ENCODE data around the gene CLECL1. TPM values are rescaled to one million over a fixed set of nuclear protein-coding genes. Genes with fewer than 3 reads are reported as not detected.

CLECL1 gene
- total and polyA plus RNA-seq, 2 experiments from 2014 or later, result not detected

- TF ChIP-seq, protein P1, sequence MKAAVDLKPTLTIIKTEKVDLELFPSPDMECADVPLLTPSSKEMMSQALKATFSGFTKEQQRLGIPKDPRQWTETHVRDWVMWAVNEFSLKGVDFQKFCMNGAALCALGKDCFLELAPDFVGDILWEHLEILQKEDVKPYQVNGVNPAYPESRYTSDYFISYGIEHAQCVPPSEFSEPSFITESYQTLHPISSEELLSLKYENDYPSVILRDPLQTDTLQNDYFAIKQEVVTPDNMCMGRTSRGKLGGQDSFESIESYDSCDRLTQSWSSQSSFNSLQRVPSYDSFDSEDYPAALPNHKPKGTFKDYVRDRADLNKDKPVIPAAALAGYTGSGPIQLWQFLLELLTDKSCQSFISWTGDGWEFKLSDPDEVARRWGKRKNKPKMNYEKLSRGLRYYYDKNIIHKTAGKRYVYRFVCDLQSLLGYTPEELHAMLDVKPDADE (IDR thresholded peaks at IDR 0.05), result no peak
- TF ChIP-seq JUNB (IDR thresholded peaks at IDR 0.05; ENCODE audit: unreplicated experiment) (no peak), EZH2 (IDR thresholded peaks at IDR 0.05; ENCODE audit: low read depth, unreplicated experiment) (no peak)
Observed at GRCh38 chr12:9718968-9719367, 13.9 kb downstream of the CLECL1 start (continued).

DNA sequence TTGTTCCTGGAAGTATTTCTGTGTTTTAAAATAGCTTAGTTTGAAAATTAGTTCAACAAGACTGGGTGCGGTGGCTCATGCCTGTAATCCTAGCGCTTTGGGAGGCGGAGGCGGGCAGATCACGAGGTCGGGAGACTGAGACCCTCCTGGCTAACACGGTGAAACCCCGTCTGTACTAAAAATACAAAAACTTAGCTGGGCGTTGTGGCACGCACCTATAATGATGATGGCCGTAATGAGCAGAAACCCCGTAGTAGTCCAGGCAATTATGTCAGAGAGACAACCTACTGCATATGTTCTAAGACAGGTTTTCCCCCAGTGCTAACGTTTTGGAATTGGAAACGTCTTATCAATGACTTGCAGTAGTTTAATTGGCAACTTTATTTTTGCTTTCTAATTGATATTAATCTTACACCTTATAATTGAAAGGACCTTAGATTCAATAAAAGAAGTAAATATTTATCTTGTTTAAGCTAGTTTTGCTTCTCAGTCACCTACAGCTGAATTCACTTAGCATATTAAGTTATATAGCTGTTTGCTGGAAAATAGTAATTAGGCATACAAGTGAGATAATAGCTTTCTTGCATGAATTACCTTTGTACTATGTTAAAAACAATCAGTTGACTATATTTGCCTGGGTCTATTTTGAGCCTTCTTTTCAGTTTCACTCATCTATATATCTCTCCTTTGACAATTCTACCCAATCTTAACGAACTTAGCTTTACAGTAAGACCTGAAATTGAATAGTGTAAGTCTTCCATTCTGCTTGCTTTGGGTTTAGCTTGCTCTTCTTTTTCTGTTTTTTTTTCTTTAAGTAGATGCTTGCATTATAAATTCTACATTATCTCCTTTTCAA, 15.6 kb downstream of the CLECL1 start:
- Mint-ChIP-seq H3K27ac (no peak overlapping the region; the same call in 1 of the 2 replicates), H3K4me3 (no peak overlapping the region), H3K4me1 (no peaks in the 10 kb centered on the region), H3K9me3 (no peaks in the 10 kb centered on the region), H3K36me3 (ENCODE audit: low read depth) (no peaks in the 10 kb centered on the region), H3K27me3 (ENCODE audit: insufficient read depth, low read depth, poor library complexity) (peaks cover 4% of the 10 kb centered on the region)
- Histone ChIP-seq H2AFZ (0 out of 2 replicates have a peak overlapping the region, but pooled peaks have one; percentile 43), H3K79me2 (replicated peaks; ENCODE audit: insufficient read depth) (no peaks in the 10 kb centered on the region), H3K9me2 (ENCODE audit: insufficient read depth) (no peaks in the 10 kb centered on the region), H3K27me3 (ENCODE audit: insufficient read depth) (no peaks in the 10 kb centered on the region), H4K20me1 (replicated peaks; ENCODE audit: insufficient read depth) (no peaks in the 10 kb centered on the region), H3K4me1 (ENCODE audit: insufficient read depth) (no peaks in the 10 kb centered on the region), H3K4me3 (no peak overlapping the region), H3F3A (replicated peaks; ENCODE audit: low read depth) (no peaks in the 10 kb centered on the region), H3K4me2 (no peak overlapping the region), H3K36me3 (ENCODE audit: insufficient read depth) (no peaks in the 10 kb centered on the region), H3K27ac (ENCODE audit: low read depth) (no peak overlapping the region)
- ATAC-seq (no peak), DNase-seq (ENCODE audit: low spot score) (no peak)
- no peak for TF ChIP-seq POLR2AphosphoS5 (IDR thresholded peaks at IDR 0.05; ENCODE audit: low read depth)
- TF ChIP-seq EZH2phosphoT487 (IDR thresholded peaks at IDR 0.05; ENCODE audit: unreplicated experiment), result no peak
- no peak for TF ChIP-seq ZNF114 (CRISPR knock-in tag; IDR thresholded peaks at IDR 0.05)
- TF ChIP-seq JUNB (IDR thresholded peaks at IDR 0.05; ENCODE audit: unreplicated experiment), result no peak
- TF ChIP-seq CREB1 (CRISPR knock-in tag; IDR thresholded peaks at IDR 0.05; ENCODE audit: low read depth), result no peak
- no peak for TF ChIP-seq ZNF331 (CRISPR knock-in tag; IDR thresholded peaks at IDR 0.05; ENCODE audit: low read depth)
- TF ChIP-seq, protein P1 (IDR thresholded peaks at IDR 0.05), result no peak
- no peak for TF ChIP-seq CTCF (conservative IDR thresholded peaks at IDR 0.05; ENCODE audit: low read depth in 2 of 2)
- no peak for TF ChIP-seq EZH2 (IDR thresholded peaks at IDR 0.05; ENCODE audit: low read depth, unreplicated experiment)
- no peak for TF ChIP-seq NANOG (IDR thresholded peaks at IDR 0.05; ENCODE audit: borderline replicate concordance)
- TF ChIP-seq, protein P2, sequence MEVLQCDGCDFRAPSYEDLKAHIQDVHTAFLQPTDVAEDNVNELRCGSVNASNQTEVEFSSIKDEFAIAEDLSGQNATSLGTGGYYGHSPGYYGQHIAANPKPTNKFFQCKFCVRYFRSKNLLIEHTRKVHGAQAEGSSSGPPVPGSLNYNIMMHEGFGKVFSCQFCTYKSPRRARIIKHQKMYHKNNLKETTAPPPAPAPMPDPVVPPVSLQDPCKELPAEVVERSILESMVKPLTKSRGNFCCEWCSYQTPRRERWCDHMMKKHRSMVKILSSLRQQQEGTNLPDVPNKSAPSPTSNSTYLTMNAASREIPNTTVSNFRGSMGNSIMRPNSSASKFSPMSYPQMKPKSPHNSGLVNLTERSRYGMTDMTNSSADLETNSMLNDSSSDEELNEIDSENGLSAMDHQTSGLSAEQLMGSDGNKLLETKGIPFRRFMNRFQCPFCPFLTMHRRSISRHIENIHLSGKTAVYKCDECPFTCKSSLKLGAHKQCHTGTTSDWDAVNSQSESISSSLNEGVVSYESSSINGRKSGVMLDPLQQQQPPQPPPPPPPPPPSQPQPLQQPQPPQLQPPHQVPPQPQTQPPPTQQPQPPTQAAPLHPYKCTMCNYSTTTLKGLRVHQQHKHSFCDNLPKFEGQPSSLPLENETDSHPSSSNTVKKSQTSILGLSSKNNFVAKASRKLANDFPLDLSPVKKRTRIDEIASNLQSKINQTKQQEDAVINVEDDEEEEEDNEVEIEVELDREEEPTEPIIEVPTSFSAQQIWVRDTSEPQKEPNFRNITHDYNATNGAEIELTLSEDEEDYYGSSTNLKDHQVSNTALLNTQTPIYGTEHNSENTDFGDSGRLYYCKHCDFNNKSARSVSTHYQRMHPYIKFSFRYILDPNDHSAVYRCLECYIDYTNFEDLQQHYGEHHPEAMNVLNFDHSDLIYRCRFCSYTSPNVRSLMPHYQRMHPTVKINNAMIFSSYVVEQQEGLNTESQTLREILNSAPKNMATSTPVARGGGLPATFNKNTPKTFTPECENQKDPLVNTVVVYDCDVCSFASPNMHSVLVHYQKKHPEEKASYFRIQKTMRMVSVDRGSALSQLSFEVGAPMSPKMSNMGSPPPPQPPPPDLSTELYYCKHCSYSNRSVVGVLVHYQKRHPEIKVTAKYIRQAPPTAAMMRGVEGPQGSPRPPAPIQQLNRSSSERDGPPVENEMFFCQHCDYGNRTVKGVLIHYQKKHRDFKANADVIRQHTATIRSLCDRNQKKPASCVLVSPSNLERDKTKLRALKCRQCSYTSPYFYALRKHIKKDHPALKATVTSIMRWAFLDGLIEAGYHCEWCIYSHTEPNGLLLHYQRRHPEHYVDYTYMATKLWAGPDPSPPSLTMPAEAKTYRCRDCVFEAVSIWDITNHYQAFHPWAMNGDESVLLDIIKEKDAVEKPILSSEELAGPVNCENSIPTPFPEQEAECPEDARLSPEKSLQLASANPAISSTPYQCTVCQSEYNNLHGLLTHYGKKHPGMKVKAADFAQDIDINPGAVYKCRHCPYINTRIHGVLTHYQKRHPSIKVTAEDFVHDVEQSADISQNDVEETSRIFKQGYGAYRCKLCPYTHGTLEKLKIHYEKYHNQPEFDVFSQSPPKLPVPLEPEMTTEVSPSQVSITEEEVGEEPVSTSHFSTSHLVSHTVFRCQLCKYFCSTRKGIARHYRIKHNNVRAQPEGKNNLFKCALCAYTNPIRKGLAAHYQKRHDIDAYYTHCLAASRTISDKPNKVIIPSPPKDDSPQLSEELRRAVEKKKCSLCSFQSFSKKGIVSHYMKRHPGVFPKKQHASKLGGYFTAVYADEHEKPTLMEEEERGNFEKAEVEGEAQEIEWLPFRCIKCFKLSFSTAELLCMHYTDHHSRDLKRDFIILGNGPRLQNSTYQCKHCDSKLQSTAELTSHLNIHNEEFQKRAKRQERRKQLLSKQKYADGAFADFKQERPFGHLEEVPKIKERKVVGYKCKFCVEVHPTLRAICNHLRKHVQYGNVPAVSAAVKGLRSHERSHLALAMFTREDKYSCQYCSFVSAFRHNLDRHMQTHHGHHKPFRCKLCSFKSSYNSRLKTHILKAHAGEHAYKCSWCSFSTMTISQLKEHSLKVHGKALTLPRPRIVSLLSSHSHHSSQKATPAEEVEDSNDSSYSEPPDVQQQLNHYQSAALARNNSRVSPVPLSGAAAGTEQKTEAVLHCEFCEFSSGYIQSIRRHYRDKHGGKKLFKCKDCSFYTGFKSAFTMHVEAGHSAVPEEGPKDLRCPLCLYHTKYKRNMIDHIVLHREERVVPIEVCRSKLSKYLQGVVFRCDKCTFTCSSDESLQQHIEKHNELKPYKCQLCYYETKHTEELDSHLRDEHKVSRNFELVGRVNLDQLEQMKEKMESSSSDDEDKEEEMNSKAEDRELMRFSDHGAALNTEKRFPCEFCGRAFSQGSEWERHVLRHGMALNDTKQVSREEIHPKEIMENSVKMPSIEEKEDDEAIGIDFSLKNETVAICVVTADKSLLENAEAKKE (CRISPR knock-in tag; IDR thresholded peaks at IDR 0.05), result no peak

Data from GM23338 (cell line).